ENCODE data around the gene ROBO1.

- no peak for TF ChIP-seq POLR2A (IDR thresholded peaks at IDR 0.05; ENCODE audit: low read depth, low read length)
- TF ChIP-seq POLR2AphosphoS5 (IDR thresholded peaks at IDR 0.05; ENCODE audit: low read depth, low read length) = no peak
Observed at GRCh38 chr3:79467721-79468120, 300.1 kb downstream of the ROBO1 start.

Measured in GM12892 (cell line).